ENCODE measurements around the gene ABHD17C. TPM values are rescaled to one million over a fixed set of nuclear protein-coding genes. Genes with fewer than 3 reads are reported as not detected.

ABHD17C gene
- total RNA-seq, 1 donor from 2014 or later, result 7.5 TPM

- intact Hi-C loops (cut with micrococcal nuclease), result no loop called here
- no peak for ATAC-seq
- no peak for DNase-seq
Observed at GRCh38 chr15:80684697-80685096, 10.4 kb upstream of the ABHD17C start.

DNA sequence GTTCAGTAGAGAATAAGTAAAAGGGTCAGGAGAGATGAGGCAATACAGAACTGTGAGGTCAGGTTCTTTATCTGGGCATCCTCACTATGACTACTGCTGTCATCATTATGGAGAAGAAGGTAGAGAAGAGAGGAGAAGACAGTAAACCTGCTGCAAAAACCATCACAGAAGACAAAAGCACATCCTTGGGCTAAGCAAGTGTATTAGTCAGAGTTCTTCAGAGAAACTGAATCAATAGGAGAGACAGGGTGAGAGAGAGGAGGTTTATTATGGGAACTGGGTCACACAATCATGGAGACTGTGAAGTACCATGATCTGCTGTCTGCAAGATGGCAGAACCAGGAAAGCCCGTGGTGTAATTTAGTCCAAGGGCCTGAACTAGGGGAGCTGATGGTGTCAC, 9.5 kb upstream of the ABHD17C start:
- ATAC-seq (no peak), DNase-seq (no peak)
- intact Hi-C loops (cut with micrococcal nuclease), result no loop called here

- DNase-seq (no peak), ATAC-seq (no peak)
- intact Hi-C loops (cut with micrococcal nuclease), result no loop called here
Observed at GRCh38 chr15:80689294-80689693, 5.8 kb upstream of the ABHD17C start.

DNA sequence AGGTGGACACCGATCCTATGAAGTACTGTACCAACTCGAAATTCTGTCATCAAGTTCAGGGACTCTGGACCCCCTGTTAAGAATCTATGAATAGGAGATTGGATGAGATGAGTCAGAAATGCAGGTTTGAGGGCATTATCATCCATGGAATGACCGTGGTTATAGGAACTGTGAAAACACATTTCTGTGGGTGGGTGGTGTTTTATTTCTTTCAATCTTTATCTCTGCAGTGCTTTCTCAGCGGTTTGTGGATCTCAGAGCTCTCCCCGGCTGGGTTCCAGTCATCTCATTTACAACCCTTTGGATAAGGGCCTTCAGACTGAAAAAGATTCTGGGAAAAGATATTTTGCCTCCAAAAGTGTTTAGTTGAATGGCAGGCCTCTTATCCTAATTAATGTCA, 5.4 kb upstream of the ABHD17C start:
- ATAC-seq (no peak), DNase-seq (no peak)
- intact Hi-C loops (cut with micrococcal nuclease), result no loop called here

GRCh38 chr15:80691575-80691974, 3.5 kb upstream of the ABHD17C start:
- ATAC-seq (no peak), DNase-seq (no peak)
- intact Hi-C loops (cut with micrococcal nuclease), result no loop called here

- intact Hi-C loops (cut with micrococcal nuclease), result no loop called here
- peak; percentile 26 for ATAC-seq
- no peak for DNase-seq
Observed at GRCh38 chr15:80693682-80694610, 1.2 kb upstream of the ABHD17C start.

DNA sequence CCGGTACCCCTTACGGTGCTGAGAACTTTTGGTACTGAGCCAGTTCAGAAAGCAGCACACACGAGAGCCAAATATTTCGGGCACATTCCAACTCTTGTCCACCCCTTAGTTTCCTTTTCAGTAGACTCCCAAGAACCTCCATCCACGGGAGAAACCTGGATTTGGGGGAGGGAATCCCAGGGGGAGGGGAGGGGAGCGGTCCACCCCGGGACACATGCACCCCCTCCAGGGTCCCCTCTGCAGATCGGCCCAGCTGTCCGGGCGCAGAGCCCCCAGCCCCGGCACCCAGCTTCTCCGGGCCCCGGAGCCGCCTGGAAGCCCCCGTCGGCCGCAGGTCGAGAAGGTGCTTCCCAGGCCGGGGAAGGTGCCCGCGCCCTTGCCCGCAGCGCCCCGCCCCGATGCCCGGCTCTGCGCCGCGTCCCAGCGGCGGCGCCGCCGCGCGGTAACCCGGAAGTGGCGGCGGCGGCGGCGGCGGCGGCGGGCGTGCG, 455 bp upstream of the ABHD17C start:
- ATAC-seq (peak; percentile 58), DNase-seq (no peak)

GRCh38 chr15:80695911-80696661, 976 bp downstream of the ABHD17C start:
- intact Hi-C loops (cut with micrococcal nuclease), result no loop called here
- ATAC-seq, result peak; percentile 45
- peak; percentile 33 for DNase-seq

More for the DNA sequence above, 455 bp upstream of the ABHD17C start:
- intact Hi-C loops (cut with micrococcal nuclease), result no loop called here

- ATAC-seq, result no peak
Observed at GRCh38 chr15:80697075-80697685, 2.1 kb downstream of the ABHD17C start.

DNA sequence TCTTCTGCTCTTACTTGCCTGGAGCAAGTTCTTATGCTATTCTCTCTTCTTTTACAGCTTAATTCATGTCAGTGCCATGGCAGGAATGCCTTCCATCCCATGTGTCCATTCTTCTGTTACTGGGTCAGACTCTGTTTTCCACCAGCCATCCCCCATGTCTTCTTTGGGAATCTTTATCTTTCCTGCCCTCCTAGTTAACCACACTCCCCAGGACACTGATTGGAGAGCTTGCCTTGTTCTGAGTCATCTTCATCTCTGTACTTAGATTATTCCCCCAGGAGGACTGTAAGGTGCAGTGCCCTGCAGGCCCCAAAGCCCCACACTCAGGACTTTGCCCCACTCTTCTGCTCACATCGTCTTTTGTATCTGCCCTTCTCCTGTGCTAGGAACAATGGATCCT, 3.6 kb downstream of the ABHD17C start:
- intact Hi-C loops (cut with micrococcal nuclease), result no loop called here
- DNase-seq, result no peak
- no peak for ATAC-seq

More at GRCh38 chr15:80697075-80697685, 2.1 kb downstream of the ABHD17C start:
- intact Hi-C loops (cut with micrococcal nuclease), result no loop called here
- DNase-seq, result no peak

- DNase-seq (no peak), ATAC-seq (no peak)
- intact Hi-C loops (cut with micrococcal nuclease), result no loop called here
Observed at GRCh38 chr15:80699981-80700380, 4.9 kb downstream of the ABHD17C start.

- ATAC-seq, result no peak
- DNase-seq, result no peak
- intact Hi-C loops (cut with micrococcal nuclease), result no loop called here
Observed at GRCh38 chr15:80701676-80702311, 6.7 kb downstream of the ABHD17C start.

GRCh38 chr15:80703081-80703480, 8.0 kb downstream of the ABHD17C start:
- no peak for DNase-seq
- intact Hi-C loops (cut with micrococcal nuclease), result no loop called here
- ATAC-seq, result no peak

DNA sequence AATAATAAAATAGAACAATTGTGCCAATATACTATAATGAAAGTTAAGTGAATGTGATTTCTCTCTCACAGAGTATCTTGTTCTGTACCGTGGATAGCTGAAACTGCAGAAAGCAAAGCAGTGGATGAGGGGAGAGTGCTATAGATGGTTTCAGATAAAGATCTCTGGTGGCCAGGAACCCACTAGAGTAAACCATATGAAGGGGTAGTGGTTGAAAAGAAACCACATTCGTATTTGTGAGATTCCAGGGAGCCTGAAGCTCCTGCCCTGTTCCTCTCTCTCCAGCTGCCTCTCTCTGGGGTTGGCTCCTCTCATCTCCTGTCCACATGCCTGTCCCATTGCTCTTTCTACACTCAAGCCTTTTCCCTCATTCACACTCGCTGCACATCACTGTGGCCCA, 8.9 kb downstream of the ABHD17C start:
- DNase-seq, result no peak
- ATAC-seq, result no peak
- intact Hi-C loops (cut with micrococcal nuclease), result no loop called here

DNA sequence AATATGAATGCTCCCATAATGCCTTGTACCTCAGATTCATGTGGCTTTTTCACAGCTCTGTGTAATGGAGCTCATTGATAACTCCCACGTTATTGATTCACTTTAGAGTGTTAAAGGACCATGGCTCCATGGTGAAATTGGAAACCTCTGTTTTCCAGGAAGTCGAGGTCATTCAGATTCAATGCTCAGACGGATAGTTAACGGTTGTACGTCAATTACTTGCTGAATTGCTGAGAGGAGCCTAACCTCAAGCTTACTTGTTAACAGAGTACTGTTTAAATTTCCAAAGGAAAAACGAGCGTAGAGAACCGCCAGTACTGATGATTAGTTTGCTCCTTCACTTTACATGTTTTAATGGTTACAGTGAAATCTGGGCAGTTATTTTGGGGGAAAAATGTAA, 11.1 kb downstream of the ABHD17C start:
- ATAC-seq (no peak), DNase-seq (no peak)
- intact Hi-C loops (cut with micrococcal nuclease), result no loop called here

GRCh38 chr15:80709542-80709941, 14.4 kb downstream of the ABHD17C start:
- DNase-seq (no peak), ATAC-seq (no peak)
- intact Hi-C loops (cut with micrococcal nuclease), result no loop called here

GRCh38 chr15:80710635-80711554, 15.8 kb downstream of the ABHD17C start:
- intact Hi-C loops (cut with micrococcal nuclease), result no loop called here
- no peak for ATAC-seq
- DNase-seq, result no peak

DNA sequence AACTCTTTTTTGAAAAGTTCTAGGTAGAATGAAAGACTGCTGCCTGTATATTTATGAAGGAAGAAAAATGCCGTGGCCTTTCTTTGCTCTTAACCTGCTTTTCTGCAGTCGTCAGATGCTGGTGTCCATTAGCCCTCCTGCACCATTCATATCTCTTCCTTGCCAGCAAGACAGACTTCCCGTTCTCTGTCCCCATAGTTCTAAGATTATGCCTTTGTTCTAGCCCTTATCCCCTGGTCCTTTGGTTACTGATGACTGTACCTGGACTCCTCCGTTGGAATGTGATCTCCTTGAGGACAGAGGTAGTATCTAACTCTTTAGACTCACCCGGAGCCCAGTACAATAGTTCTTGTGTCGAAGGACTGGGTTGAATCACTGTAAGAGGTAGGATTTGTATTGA, 16.8 kb downstream of the ABHD17C start:
- no peak for DNase-seq
- no peak for ATAC-seq
- intact Hi-C loops (cut with micrococcal nuclease), result no loop called here
